Fibroblast of the aortic adventitia (primary cell): ENCODE results near the gene ITPRIP. TPM values are rescaled to one million over a fixed set of nuclear protein-coding genes. Genes with fewer than 3 reads are reported as not detected.
A peak's percentile ranks its signal among the peaks of the same experiment; 100 is the strongest.

Experiments used
- DNase-seq: peaks from one replicate; pipeline ENCODE4 v3.0.0-alpha.2; 2010; ENCODE audit warnings: low read depth
- H3K4me3 ChIP-seq: 2 replicates; pipeline ENCODE4 v1.5.1; 2011; ENCODE audit warnings: low read depth, mild to moderate bottlenecking, control low read depth, low read length, moderate library complexity
- CTCF ChIP-seq: IDR thresholded peaks from 2 replicates; pipeline ENCODE4 v1.5.1; 2011; ENCODE audit warnings: mild to moderate bottlenecking, low read length, control low read depth, inconsistent platforms; ENCODE audit not compliant: insufficient read depth
- total RNA-seq: library from RNA; depleted of rRNA; stranded (reverse); fragments of >200 nt; gene quantifications from 2 replicates; pipeline ENCODE4 v1.2.3, GENCODE V29; 2012; ENCODE audit warnings: low replicate concordance

ITPRIP gene
- total RNA-seq, 1 donor = 15.7 TPM

GRCh38 chr10:104321725-104322415 lies 16.4 kb downstream of the ITPRIP start:
- TF ChIP-seq CTCF = no peak
- no peak overlapping the region for H3K4me3 ChIP-seq
- no peak for DNase-seq

GRCh38 chr10:104321226-104321625 lies 17.0 kb downstream of the ITPRIP start:
- H3K4me3 ChIP-seq = no peak overlapping the region
- no peak for DNase-seq
- TF ChIP-seq CTCF = no peak

GRCh38 chr10:104318810-104319741 lies 19.2 kb downstream of the ITPRIP start:
- H3K4me3 ChIP-seq = no peak overlapping the region
- no peak for DNase-seq
- TF ChIP-seq CTCF = no peak

GRCh38 chr10:104318326-104318725 lies 19.9 kb downstream of the ITPRIP start:
- DNase-seq = no peak
- no peak overlapping the region for H3K4me3 ChIP-seq
- TF ChIP-seq CTCF = no peak

GRCh38 chr10:104317726-104318299 lies 20.5 kb downstream of the ITPRIP start:
- TF ChIP-seq CTCF = no peak

GRCh38 chr10:104317269-104317710 lies 21.0 kb downstream of the ITPRIP start:
- DNase-seq = peak; percentile 90
- H3K4me3 ChIP-seq = peak overlapping the region; percentile 31
- no peak for TF ChIP-seq CTCF

More at GRCh38 chr10:104317726-104318299, 20.5 kb downstream of the ITPRIP start:
- DNase-seq = no peak
- peak overlapping the region; percentile 31 for H3K4me3 ChIP-seq
